Bronchial epithelial cell (primary cell): Measurements from ENCODE around the gene TATDN2. TPM values are rescaled to one million over a fixed set of nuclear protein-coding genes. Genes with fewer than 3 reads are reported as not detected.
A peak's percentile ranks its signal among the peaks of the same experiment; 100 is the strongest.
"Not testable (repeated sequence)": the region's sequence is repeated elsewhere in the genome, so short reads cannot be mapped to it uniquely, and the experiment has no call there.

Source experiments
- DNase-seq: peaks from one replicate; pipeline ENCODE4 v3.0.0-alpha.2; 2010; ENCODE audit warnings: low read depth
- FAIRE-seq: peaks from 2 replicates; lab custom pipeline; 2011; peaks lifted over from hg19 to GRCh38; lab: Jason Lieb, UNC
- H3K27me3 ChIP-seq: 2 replicates; pipeline ENCODE4 v1.5.1; 2011; ENCODE audit warnings: low read length; ENCODE audit not compliant: control insufficient read depth, insufficient read depth
- H3K36me3 ChIP-seq: 2 replicates; pipeline ENCODE4 v1.5.1; 2011; ENCODE audit warnings: low read length; ENCODE audit not compliant: control insufficient read depth, insufficient read depth
- H3K4me3 ChIP-seq: 2 replicates; pipeline ENCODE4 v1.5.1; 2011; ENCODE audit warnings: mild to moderate bottlenecking, low read depth, low read length, control low read depth
- CTCF ChIP-seq: IDR thresholded peaks from 2 replicates; pipeline ENCODE4 v1.5.1; 2011; ENCODE audit warnings: mild to moderate bottlenecking, moderate library complexity, low read length, control low read depth, inconsistent platforms; ENCODE audit not compliant: insufficient read depth, severe bottlenecking
- total RNA-seq: library from RNA; depleted of rRNA; stranded (reverse); fragments of >200 nt; gene quantifications from 2 replicates; pipeline ENCODE4 v1.2.1, GENCODE V29; 2014

The TATDN2 gene
- total RNA-seq, 1 donor from 2014 or later: 7.9 TPM

GRCh38 chr3:10260211-10260701, 12.0 kb downstream of the TATDN2 start:
- Histone ChIP-seq H3K4me3 (no peak overlapping the region), H3K27me3 (no peaks in the 10 kb centered on the region), H3K36me3 (peaks cover 9% of the 10 kb centered on the region)
- DNase-seq: no peak
- TF ChIP-seq CTCF: no peak
- no peak for FAIRE-seq

- no peak overlapping the region for H3K4me3 ChIP-seq
- no peak for FAIRE-seq
- no peaks in the 10 kb centered on the region for H3K27me3 ChIP-seq
- peaks cover 9% of the 10 kb centered on the region for H3K36me3 ChIP-seq
- no peak for TF ChIP-seq CTCF
- DNase-seq: no peak
Measured at GRCh38 chr3:10262027-10262426, 13.8 kb downstream of the TATDN2 start.

- DNase-seq (peak; percentile 29), FAIRE-seq (no peak)
- peak; percentile 53 for TF ChIP-seq CTCF
- peaks cover 9% of the 10 kb centered on the region for H3K36me3 ChIP-seq
- H3K4me3 ChIP-seq: no peak overlapping the region
- no peaks in the 10 kb centered on the region for H3K27me3 ChIP-seq
Measured at GRCh38 chr3:10263646-10264363, 15.5 kb downstream of the TATDN2 start.

- no peak for DNase-seq
- FAIRE-seq: no peak
- Histone ChIP-seq H3K36me3 (peaks cover 5% of the 10 kb centered on the region), H3K27me3 (no peaks in the 10 kb centered on the region), H3K4me3 (no peak overlapping the region)
- TF ChIP-seq CTCF: no peak
Measured at GRCh38 chr3:10265833-10266232, 17.6 kb downstream of the TATDN2 start.

- FAIRE-seq, H3K4me3 ChIP-seq, H3K36me3 ChIP-seq, H3K27me3 ChIP-seq, DNase-seq: not testable (repeated sequence)
Measured at GRCh38 chr3:10266936-10267335, 18.7 kb downstream of the TATDN2 start.

- DNase-seq: no peak
- H3K27me3 ChIP-seq: no peaks in the 10 kb centered on the region
- FAIRE-seq: no peak
- no peak for TF ChIP-seq CTCF
- no peak overlapping the region for H3K4me3 ChIP-seq
- peaks cover 5% of the 10 kb centered on the region for H3K36me3 ChIP-seq
Measured at GRCh38 chr3:10268116-10268515, 19.9 kb downstream of the TATDN2 start.
